Parathyroid adenoma (tissue), 2 donors: ENCODE results near the gene ATP9B.

Source experiments
- H2AFZ ChIP-seq: fragments of 300-600 bp; sonication (generic); one replicate; pipeline ENCODE4 v1.7.0; 2017; ENCODE audit warnings: antibody characterized with exemption, mild to moderate bottlenecking
- H3K27ac ChIP-seq: fragments of 300-600 bp; sonication (generic); one replicate; pipeline ENCODE4 v1.7.0; 2017
- H3K27me3 ChIP-seq: fragments of 300-600 bp; sonication (generic); one replicate; pipeline ENCODE4 v1.7.0; 2017; ENCODE audit warnings: low read length; ENCODE audit not compliant: control insufficient read depth, insufficient read depth
- H3K36me3 ChIP-seq: fragments of 300-600 bp; sonication (generic); one replicate; pipeline ENCODE4 v1.7.0; 2017; ENCODE audit warnings: low read length; ENCODE audit not compliant: control insufficient read depth, insufficient read depth
- H3K4me1 ChIP-seq: fragments of 300-600 bp; sonication (generic); one replicate; pipeline ENCODE4 v1.7.0; 2017; ENCODE audit warnings: control low read depth
- H3K4me2 ChIP-seq: fragments of 300-600 bp; sonication (generic); one replicate; pipeline ENCODE4 v1.7.0; 2017; ENCODE audit warnings: low read length
- H3K4me3 ChIP-seq: fragments of 300-600 bp; sonication (generic); one replicate; pipeline ENCODE4 v1.7.0; 2017; ENCODE audit warnings: low read depth, low read length
- H3K79me2 ChIP-seq: fragments of 300-600 bp; sonication (generic); one replicate; pipeline ENCODE4 v1.7.0; 2017; ENCODE audit warnings: control low read depth
- H3K9ac ChIP-seq: fragments of 300-600 bp; sonication (generic); one replicate; pipeline ENCODE4 v1.7.0; 2017; ENCODE audit warnings: mild to moderate bottlenecking
- H3K9me3 ChIP-seq: fragments of 300-600 bp; sonication (generic); one replicate; pipeline ENCODE4 v1.7.0; 2017; ENCODE audit warnings: low read length; ENCODE audit not compliant: control insufficient read depth
- TF ChIP-seq, protein P1 (sequence below): fragments of 300-600 bp; sonication (generic); IDR thresholded peaks from one replicate; pipeline ENCODE4 v1.7.0; 2017; ENCODE audit warnings: antibody characterized with exemption, mild to moderate bottlenecking
- donor health status: primary hyperparathyroidism.

The ATP9B gene

DNA sequence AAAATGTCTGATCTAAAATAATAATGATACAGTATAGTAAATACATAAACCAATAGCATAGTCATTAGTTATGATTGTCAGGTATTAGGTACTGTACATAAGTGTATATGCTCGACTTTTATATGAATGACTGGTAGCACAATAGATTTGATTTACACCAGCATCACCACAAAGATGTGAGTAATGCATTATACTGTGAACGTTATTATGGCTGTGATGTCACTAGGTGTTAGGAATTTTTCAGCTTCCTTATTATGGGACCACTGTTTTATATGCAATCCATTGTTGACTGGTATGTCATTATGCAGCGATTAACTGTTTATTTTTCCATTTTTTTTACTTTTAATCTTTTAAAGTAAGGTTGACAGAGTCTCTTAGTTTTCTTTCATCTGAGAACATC lies 23.7 kb downstream of the ATP9B start:
- Histone ChIP-seq H3K4me1 (no peaks in the 10 kb centered on the region), H3K4me3 (no peak overlapping the region), H3K36me3 (no peaks in the 10 kb centered on the region), H3K9ac (no peak overlapping the region), H3K27me3 (no peaks in the 10 kb centered on the region), H3K27ac (no peak overlapping the region), H3K4me2 (no peak overlapping the region), H3K79me2 (peaks cover 26% of the 10 kb centered on the region), H2AFZ (no peak overlapping the region), H3K9me3 (no peaks in the 10 kb centered on the region)
- TF ChIP-seq, protein P1, sequence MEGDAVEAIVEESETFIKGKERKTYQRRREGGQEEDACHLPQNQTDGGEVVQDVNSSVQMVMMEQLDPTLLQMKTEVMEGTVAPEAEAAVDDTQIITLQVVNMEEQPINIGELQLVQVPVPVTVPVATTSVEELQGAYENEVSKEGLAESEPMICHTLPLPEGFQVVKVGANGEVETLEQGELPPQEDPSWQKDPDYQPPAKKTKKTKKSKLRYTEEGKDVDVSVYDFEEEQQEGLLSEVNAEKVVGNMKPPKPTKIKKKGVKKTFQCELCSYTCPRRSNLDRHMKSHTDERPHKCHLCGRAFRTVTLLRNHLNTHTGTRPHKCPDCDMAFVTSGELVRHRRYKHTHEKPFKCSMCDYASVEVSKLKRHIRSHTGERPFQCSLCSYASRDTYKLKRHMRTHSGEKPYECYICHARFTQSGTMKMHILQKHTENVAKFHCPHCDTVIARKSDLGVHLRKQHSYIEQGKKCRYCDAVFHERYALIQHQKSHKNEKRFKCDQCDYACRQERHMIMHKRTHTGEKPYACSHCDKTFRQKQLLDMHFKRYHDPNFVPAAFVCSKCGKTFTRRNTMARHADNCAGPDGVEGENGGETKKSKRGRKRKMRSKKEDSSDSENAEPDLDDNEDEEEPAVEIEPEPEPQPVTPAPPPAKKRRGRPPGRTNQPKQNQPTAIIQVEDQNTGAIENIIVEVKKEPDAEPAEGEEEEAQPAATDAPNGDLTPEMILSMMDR: no peak

DNA sequence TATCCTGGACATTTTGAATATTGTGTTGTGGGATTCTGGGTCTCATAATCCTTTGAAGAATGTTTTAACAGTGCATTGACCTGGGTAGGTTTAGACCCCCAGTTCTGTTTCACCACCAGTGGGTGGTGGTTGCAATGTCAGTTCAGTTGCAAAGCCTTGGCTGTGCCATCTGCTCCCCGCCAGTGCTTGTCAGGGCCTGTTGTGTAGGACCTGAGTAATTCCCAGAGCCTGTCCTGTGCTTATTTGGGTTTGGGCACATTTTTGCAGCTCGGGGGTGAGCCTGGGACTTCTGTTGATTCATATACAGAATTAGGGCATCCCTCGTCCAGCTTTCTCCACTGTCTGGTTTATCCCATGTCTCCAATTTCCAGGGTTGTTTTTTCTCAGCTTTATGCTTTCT lies 24.8 kb downstream of the ATP9B start:
- peaks cover 26% of the 10 kb centered on the region for H3K79me2 ChIP-seq
- no peak overlapping the region for H3K9ac ChIP-seq
- no peak overlapping the region for H2AFZ ChIP-seq
- H3K36me3 ChIP-seq: no peaks in the 10 kb centered on the region
- TF ChIP-seq, protein P1: no peak
- no peak overlapping the region for H3K27ac ChIP-seq
- no peak overlapping the region for H3K4me3 ChIP-seq
- H3K4me1 ChIP-seq: no peaks in the 10 kb centered on the region
- no peaks in the 10 kb centered on the region for H3K9me3 ChIP-seq
- no peak overlapping the region for H3K4me2 ChIP-seq
- H3K27me3 ChIP-seq: no peaks in the 10 kb centered on the region

DNA sequence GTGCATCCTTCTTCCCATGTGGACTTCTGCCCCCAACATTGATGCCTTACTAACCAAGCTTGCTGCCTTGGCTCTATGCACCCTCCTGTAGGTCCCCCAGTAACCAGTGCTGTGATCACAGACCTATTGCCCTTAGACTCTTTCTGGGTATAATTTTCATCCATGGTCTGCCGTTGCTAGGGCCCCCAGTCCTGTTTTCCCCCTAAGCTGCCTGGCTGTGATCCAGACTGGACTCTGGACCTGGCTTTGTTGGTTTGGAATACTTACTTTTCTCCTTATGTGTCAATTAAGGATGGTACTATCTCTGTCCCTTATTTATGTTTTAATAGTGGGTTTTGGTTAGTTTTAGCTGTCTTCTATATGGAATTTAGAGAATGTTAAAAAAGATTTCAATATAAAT lies 26.0 kb downstream of the ATP9B start:
- H3K79me2 ChIP-seq: peaks cover 32% of the 10 kb centered on the region
- no peak overlapping the region for H3K4me3 ChIP-seq
- H3K4me2 ChIP-seq: no peak overlapping the region
- H3K9ac ChIP-seq: no peak overlapping the region
- no peaks in the 10 kb centered on the region for H3K27me3 ChIP-seq
- H3K4me1 ChIP-seq: no peaks in the 10 kb centered on the region
- TF ChIP-seq, protein P1: no peak
- H3K27ac ChIP-seq: no peak overlapping the region
- H2AFZ ChIP-seq: no peak overlapping the region
- H3K36me3 ChIP-seq: no peaks in the 10 kb centered on the region
- no peaks in the 10 kb centered on the region for H3K9me3 ChIP-seq

DNA sequence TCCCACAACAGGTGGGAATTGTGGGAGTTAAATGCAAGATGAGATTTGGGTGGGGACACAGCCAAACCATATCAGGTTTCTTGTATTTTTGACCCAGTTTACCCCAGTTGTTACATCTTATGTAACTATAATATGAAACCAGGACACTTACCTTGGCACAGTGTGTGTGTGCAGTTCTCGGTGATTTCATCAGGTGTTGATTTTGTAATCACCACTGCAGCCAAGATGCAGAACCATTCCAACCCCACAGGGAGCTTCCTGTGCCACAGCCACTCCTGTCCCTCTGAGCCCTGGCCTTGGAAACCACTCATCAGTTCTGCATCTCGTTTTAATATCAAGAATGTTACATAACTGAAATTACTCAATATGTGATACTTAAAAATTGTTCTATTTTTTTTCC lies 31.8 kb downstream of the ATP9B start:
- TF ChIP-seq, protein P1: no peak
- Histone ChIP-seq H3K4me1 (no peaks in the 10 kb centered on the region), H3K9me3 (no peaks in the 10 kb centered on the region), H3K4me3 (no peak overlapping the region), H3K79me2 (peaks cover 35% of the 10 kb centered on the region), H2AFZ (no peak overlapping the region), H3K36me3 (no peaks in the 10 kb centered on the region), H3K9ac (no peak overlapping the region), H3K27ac (no peak overlapping the region), H3K4me2 (no peak overlapping the region), H3K27me3 (no peaks in the 10 kb centered on the region)

DNA sequence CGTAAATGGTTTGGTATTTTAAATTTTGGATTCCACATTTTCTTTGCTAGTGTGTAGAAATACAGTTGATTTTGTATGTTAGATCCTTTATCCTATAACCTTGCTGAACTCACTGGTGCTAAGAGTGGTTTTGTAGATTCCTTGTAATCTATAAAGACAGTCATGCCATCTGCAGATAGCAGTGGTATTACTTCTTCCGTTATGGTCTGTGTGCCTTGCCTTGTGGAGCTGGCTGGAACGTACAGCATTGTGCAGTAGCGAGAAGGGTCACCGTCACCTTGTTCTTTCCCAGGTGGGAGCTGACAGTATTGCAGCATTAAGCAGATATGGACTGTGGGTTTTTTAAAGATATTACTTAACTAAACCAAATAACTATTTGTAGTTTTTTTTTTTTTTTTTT lies 33.7 kb downstream of the ATP9B start:
- no peaks in the 10 kb centered on the region for H3K36me3 ChIP-seq
- TF ChIP-seq, protein P1: no peak
- H2AFZ ChIP-seq: no peak overlapping the region
- no peak overlapping the region for H3K4me3 ChIP-seq
- no peak overlapping the region for H3K27ac ChIP-seq
- no peaks in the 10 kb centered on the region for H3K27me3 ChIP-seq
- H3K9ac ChIP-seq: no peak overlapping the region
- H3K4me1 ChIP-seq: peaks cover 2% of the 10 kb centered on the region
- no peak overlapping the region for H3K4me2 ChIP-seq
- no peaks in the 10 kb centered on the region for H3K9me3 ChIP-seq
- peaks cover 35% of the 10 kb centered on the region for H3K79me2 ChIP-seq
